CD4-positive, alpha-beta T cell treated with Interleukin-15 for 1 hour (primary cell): ENCODE measurements around the gene CAST.

Experiments
- DNase-seq: peaks from one replicate; pipeline ENCODE4 v3.0.0-alpha.2; 2020

Gene CAST

GRCh38 chr5:96751203-96752169 is 89.3 kb downstream of the CAST start:
- no peak for DNase-seq

- DNase-seq = no peak
Observed at GRCh38 chr5:96752341-96753016, 90.3 kb downstream of the CAST start.

- DNase-seq = no peak
Observed at GRCh38 chr5:96753017-96753397, 90.8 kb downstream of the CAST start.

GRCh38 chr5:96753848-96754247 is 91.7 kb downstream of the CAST start:
- DNase-seq = no peak

DNA sequence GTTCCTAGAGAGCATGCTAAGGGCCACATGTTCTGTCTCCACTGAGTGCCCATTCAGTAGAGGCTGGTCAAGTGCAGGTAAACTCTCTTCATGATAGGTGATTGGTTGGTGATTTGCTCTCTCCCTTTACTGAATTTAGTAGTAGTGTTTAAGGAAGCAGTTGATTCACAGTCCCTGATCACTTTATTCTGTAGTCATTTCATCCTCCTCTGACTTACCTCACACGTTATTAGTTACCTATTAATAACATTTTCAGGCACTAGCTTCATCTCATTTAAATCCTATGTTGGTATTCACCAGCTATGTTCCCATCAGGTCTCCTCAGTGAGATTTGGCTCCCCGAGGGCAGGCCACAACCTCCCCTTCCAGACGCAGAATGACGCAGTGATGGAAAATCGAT is 93.7 kb downstream of the CAST start:
- DNase-seq = no peak

DNA sequence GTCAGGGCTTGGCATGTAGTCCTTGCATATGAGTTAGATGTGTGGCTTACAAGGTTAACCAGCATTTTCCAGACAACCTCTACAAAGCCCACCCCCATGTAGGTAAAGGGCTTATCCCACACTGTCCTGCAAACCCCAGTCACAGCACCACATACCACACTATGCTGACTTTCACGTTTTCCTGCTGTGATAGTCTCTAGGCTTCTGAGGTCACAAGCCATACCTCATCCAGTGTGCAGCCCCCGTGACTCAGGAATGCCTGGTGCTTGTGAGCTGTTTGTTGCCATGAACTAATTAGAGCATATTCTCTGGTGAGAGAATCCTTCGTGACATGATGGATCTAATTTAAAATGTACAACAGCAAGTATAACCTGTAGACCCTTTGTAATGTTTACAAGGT is 94.8 kb downstream of the CAST start:
- DNase-seq = no peak

GRCh38 chr5:96758621-96759020 is 96.4 kb downstream of the CAST start:
- DNase-seq = no peak

DNA sequence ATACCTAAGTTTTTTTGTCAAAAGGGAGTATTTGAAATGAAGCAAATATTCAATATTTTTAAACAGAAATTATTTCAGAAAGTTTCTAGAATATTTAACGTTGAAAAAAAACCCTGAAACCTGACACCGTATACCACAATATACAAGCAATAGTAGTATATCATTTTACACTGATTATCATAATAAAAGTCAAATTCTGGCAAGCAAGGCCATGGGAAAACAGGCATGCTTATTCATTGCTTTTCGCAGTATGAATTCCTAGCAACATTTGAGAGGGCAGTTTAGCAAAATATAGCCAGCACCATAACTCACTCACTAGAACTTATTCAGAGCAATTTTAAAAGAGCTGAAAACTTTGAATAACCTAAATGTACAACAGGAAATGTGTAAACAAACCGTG is 99.4 kb downstream of the CAST start:
- no peak for DNase-seq

DNA sequence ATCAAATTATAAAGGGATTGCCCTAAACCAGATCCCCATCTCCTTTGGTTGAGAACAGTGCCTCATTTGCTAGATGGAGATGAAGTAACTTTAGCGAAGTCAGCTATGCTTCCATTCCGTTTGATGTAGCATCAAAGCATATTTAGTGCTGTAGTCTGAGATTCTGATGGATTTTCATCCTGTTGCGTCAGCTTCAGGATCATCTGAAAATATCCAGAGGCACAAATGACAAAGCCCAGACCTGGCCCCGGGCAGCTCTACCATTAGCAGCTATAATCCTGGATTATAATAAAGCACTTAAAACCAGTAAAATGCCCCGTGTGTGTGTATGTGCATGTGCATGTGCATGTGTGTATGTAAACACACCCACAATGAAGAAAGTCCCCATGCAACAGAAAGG is 100.8 kb downstream of the CAST start:
- DNase-seq = no peak

- DNase-seq = no peak
Observed at GRCh38 chr5:96765043-96765442, 102.9 kb downstream of the CAST start.

GRCh38 chr5:96768708-96769251 is 106.6 kb downstream of the CAST start:
- DNase-seq = no peak

GRCh38 chr5:96771395-96771794 is 109.2 kb downstream of the CAST start:
- no peak for DNase-seq

- no peak for DNase-seq
Observed at GRCh38 chr5:96772111-96772510, 109.9 kb downstream of the CAST start.

DNA sequence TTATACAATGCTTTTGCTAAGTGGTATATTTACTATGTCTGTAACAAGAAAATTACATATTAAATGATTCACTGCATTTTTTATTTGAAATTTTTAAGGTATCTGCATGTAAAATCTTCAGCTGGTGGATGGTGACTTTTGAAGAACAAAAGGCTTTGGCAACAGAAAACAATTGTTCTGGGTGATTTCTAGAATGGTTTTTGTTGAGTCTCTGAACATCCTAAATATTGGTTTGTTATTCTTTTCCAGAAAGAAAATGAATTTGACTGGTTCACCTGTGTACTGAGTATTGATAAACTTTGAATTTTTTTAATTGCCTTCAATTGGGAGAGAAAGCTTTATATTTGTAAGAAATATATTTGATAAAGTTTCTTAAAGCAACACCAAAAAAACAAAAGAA is 110.4 kb downstream of the CAST start:
- no peak for DNase-seq

DNA sequence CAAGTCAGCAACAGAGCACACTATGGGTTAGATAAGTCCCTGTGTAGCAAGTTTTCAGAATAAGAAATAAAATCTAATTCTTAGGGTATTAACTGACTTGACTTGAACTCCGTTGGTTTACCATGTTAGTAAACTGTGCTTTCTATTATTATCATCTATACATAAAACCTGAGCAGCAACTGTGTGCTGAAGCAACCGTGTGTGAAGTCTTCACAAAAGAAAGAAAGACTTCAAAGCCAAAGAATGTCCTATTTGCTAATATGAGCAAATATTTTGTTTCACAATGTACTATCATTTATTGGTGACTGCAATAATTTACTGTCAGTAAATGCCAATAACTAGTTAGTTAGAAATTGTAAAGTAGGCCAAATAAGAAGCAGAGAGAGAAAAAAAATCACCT is 112.9 kb downstream of the CAST start:
- DNase-seq = no peak

GRCh38 chr5:96775689-96776088 is 113.5 kb downstream of the CAST start:
- DNase-seq = no peak

DNA sequence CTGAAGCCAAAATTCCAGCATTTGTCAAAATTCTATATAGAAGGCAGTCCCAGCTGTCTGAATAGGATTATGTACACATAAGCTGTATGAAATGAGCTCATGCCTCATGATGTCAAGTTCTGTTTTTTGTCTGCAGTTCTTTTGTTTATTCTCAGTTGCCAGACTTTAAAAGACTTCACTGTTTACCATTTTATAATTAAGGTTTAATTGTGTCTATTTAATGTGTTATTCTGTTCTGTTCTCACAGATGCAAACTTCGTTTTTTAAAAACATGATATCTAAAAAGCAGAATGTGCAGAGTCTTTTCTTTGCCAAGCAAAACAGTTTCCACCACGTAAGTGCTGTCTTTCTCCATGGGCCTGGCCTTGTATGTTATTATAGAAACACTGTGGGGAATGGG is 114.4 kb downstream of the CAST start:
- no peak for DNase-seq

GRCh38 chr5:96778409-96778808 is 116.2 kb downstream of the CAST start:
- DNase-seq = no peak

GRCh38 chr5:96780626-96781025 is 118.5 kb downstream of the CAST start:
- DNase-seq = no peak

GRCh38 chr5:96781031-96781971 is 119.1 kb downstream of the CAST start:
- DNase-seq = no peak

- no peak for DNase-seq
Observed at GRCh38 chr5:96783326-96783725, 121.2 kb downstream of the CAST start.

GRCh38 chr5:96785326-96786109 is 123.3 kb downstream of the CAST start:
- no peak for DNase-seq
